ENCODE data around the gene COX8A. TPM values are rescaled to one million over a fixed set of nuclear protein-coding genes. Genes with fewer than 3 reads are reported as not detected.

Gene COX8A
- total and polyA plus RNA-seq, 2 of the 8 experiments (the other 6 are each of a cell fraction or from before 2014, with no cell fraction given) = 365 to 1,720 TPM

DNA sequence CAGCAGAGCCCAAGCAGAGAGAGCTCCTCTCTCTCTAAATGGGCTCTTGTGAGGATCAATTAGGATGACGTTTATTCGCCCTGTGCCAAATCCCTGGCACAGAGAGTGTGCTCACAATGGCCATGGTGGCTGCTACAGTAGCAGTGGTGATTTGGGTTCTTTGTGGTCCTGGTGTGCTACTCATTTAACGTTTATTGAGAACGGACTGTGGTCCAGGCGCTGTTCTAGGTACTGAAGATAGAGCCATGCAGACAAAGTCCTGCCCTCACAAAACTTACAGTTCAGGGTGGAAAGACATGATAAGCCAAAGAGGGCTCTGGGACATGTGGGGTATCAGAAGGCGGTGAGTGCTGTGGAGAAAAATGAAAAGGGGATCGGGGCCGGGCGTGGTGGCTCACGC lies 17.1 kb downstream of the COX8A start:
- Histone ChIP-seq H4K8ac (ENCODE audit: extremely low read depth, insufficient read depth, low read length) (no peak overlapping the region), H3K4ac (replicated peaks; ENCODE audit: insufficient read length, low read depth, low read length) (no peak overlapping the region), H2AFZ (ENCODE audit: low read length) (no peak overlapping the region), H3K56ac (replicated peaks; ENCODE audit: insufficient read length, low read depth, low read length) (no peak overlapping the region), H3K14ac (ENCODE audit: insufficient read length) (no peak overlapping the region), H4K5ac (ENCODE audit: insufficient read length, low read depth, low read length) (no peak overlapping the region), H3K18ac (ENCODE audit: extremely low read depth, low read length) (no peak overlapping the region), H3K23me2 (ENCODE audit: low read depth, low read length) (peaks cover 4% of the 10 kb centered on the region; the same call in 1 of the 2 replicates), H3K36me3 (ENCODE audit: control insufficient read depth in 2 of 4, insufficient read depth in 4 of 4, low read length in 3 of 4) (peaks cover 10 to 30% (median 17%) of the 10 kb centered on the region in 4 experiments; a peak in 6 of 8 replicates), H2BK15ac (ENCODE audit: low read length) (no peak overlapping the region), H2BK120ac (replicated peaks; ENCODE audit: low read depth, low read length) (no peak overlapping the region), H2BK5ac (ENCODE audit: low read depth, low read length) (no peak overlapping the region), H3K79me2 (ENCODE audit: control insufficient read depth in 1 of 2, insufficient read depth in 2 of 2, low read length in 2 of 2) (peaks cover 5 to 30% of the 10 kb centered on the region in 2 experiments), H3K27me3 (replicated peaks in 1 of 4; ENCODE audit: control insufficient read depth in 3 of 4, extremely low read depth in 1 of 4, insufficient read depth in 3 of 4, low read length in 3 of 4) (no peaks in the 10 kb centered on the region), H3K4me1 (replicated peaks in 1 of 4; ENCODE audit: control insufficient read depth in 3 of 4, insufficient read depth in 4 of 4, low read length in 3 of 4) (peaks cover 0 to 8% (median 5%) of the 10 kb centered on the region in 4 experiments; a peak in 6 of 7 replicates), H2AK5ac (ENCODE audit: low read depth, low read length) (no peak overlapping the region), H4K20me1 (replicated peaks in 1 of 2; ENCODE audit: control insufficient read depth in 1 of 2, insufficient read depth in 2 of 2, low read length in 2 of 2) (peaks cover 11 to 38% of the 10 kb centered on the region in 2 experiments), H3K9ac (replicated peaks in 1 of 4; ENCODE audit: extremely low read depth in 1 of 4, low read depth in 3 of 4, low read length in 3 of 4) (no peak overlapping the region), H3K4me2 (ENCODE audit: insufficient read depth in 1 of 2, low read depth in 2 of 2, low read length in 2 of 2) (no peak overlapping the region), H3K23ac (ENCODE audit: insufficient read length) (no peak overlapping the region), H3K9me3 (ENCODE audit: insufficient read depth in 2 of 2, low read depth in 1 of 2, low read length in 1 of 2) (no peaks in the 10 kb centered on the region), H3K4me3 (ENCODE audit: extremely low read depth in 1 of 4, insufficient read depth in 2 of 4, low read depth in 3 of 4, low read length in 4 of 4) (no peak overlapping the region), H3K27ac (ENCODE audit: low read depth, low read length) (no peak overlapping the region), H4K91ac (replicated peaks; ENCODE audit: insufficient read length, low read length) (no peak overlapping the region), H3K79me1 (ENCODE audit: low read depth, low read length) (peaks cover 28% of the 10 kb centered on the region), H2BK12ac (ENCODE audit: low read depth, low read length) (no peak overlapping the region), H2BK20ac (ENCODE audit: low read length) (no peak overlapping the region)
- 96% methylated on average over 8 of the region's 10 CpGs; no CpG with 5 or more reads in 1 of the 2 experiments for WGBS, 2 experiments (ENCODE audit: extremely low coverage in 1 of 2, insufficient coverage in 1 of 2, insufficient read length in 1 of 2, insufficient replicate concordance in 2 of 2, low coverage in 1 of 2, low lambda C conversion rate in 2 of 2, missing lambda C conversion rate in 1 of 2)
- CTCF ChIA-PET (ENCODE audit: partially characterized antibody) = interaction anchor here (1.1 to 4.6 kb wide), 5 partner anchors 9 to 200 kb away, joined by 3 to 37 read pairs (median 3); no protein-coding TSS in a partner anchor
- POLR2A ChIA-PET (ENCODE audit: partially characterized antibody) = interaction anchor here (0.8 to 5.0 kb wide), 13 partner anchors 8 to 220 kb away, joined by 3 to 46 read pairs (median 3); partner anchors contain the start of gene STIP1
- FAIRE-seq = no peak
- no peak for TF ChIP-seq CEBPB (IDR thresholded peaks at IDR 0.05; ENCODE audit: low read depth, low read length)
- TF ChIP-seq POLR2A (IDR thresholded peaks at IDR 0.05; ENCODE audit: control extremely low read depth in 1 of 2, low read depth in 2 of 2, low read length in 2 of 2) = no peak
- TF ChIP-seq POU5F1 (IDR thresholded peaks at IDR 0.05; ENCODE audit: low read depth, low read length) = no peak
- TF ChIP-seq, protein P1, sequence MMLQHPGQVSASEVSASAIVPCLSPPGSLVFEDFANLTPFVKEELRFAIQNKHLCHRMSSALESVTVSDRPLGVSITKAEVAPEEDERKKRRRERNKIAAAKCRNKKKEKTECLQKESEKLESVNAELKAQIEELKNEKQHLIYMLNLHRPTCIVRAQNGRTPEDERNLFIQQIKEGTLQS (IDR thresholded peaks at IDR 0.05; ENCODE audit: insufficient read depth, low read depth, low read length) = no peak
- no peak for TF ChIP-seq JUN (IDR thresholded peaks at IDR 0.05; ENCODE audit: low read depth, low read length)
- TF ChIP-seq HDAC6 (IDR thresholded peaks at IDR 0.05; ENCODE audit: low read depth, low read length) = no peak
- TF ChIP-seq RAD21 (IDR thresholded peaks at IDR 0.05 in 1 of 2, conservative IDR thresholded peaks at IDR 0.05 in 1 of 2; ENCODE audit: low read depth in 2 of 2, low read length in 2 of 2) = no peak
- no peak for TF ChIP-seq NANOG (IDR thresholded peaks at IDR 0.05; ENCODE audit: insufficient read depth, low read depth, low read length, poor library complexity, severe bottlenecking)
- no peak for TF ChIP-seq MAX (IDR thresholded peaks at IDR 0.05)
- no peak for TF ChIP-seq KDM1A (IDR thresholded peaks at IDR 0.05; ENCODE audit: borderline replicate concordance, low read length)
- no peak for TF ChIP-seq ZNF274 (IDR thresholded peaks at IDR 0.05; ENCODE audit: borderline replicate concordance, extremely low read depth, low read length)
- no peak for DNase-seq (ENCODE audit: low read depth in 1 of 2, low spot score in 2 of 2)
